COLO668 (cell line): ENCODE measurements around the gene PAPPA.
A peak's percentile ranks its signal among the peaks of the same experiment; 100 is the strongest.

Experiments
- DNase-seq: peaks from one replicate; lab custom pipeline; 2025; ENCODE audit not compliant: unreplicated experiment; lab: John Stamatoyannopoulos, UW

Gene PAPPA

GRCh38 chr9:116219686-116220085 lies 66.1 kb downstream of the PAPPA start:
- peak; percentile 9 for DNase-seq

GRCh38 chr9:116223926-116224325 lies 70.3 kb downstream of the PAPPA start:
- DNase-seq, result no peak

GRCh38 chr9:116230051-116230632 lies 76.6 kb downstream of the PAPPA start:
- DNase-seq, result no peak

- DNase-seq, result no peak
Observed at GRCh38 chr9:116232424-116233159, 79.0 kb downstream of the PAPPA start.

GRCh38 chr9:116233160-116233530 lies 79.6 kb downstream of the PAPPA start:
- no peak for DNase-seq

GRCh38 chr9:116234081-116234480 lies 80.5 kb downstream of the PAPPA start:
- DNase-seq, result no peak

- no peak for DNase-seq
Observed at GRCh38 chr9:116236979-116237378, 83.4 kb downstream of the PAPPA start.

- DNase-seq, result no peak
Observed at GRCh38 chr9:116237456-116237855, 83.9 kb downstream of the PAPPA start.

- DNase-seq, result no peak
Observed at GRCh38 chr9:116238225-116238624, 84.6 kb downstream of the PAPPA start.

GRCh38 chr9:116238776-116239340 lies 85.3 kb downstream of the PAPPA start:
- DNase-seq, result no peak

- DNase-seq, result no peak
Observed at GRCh38 chr9:116243708-116244107, 90.1 kb downstream of the PAPPA start.

- DNase-seq, result no peak
Observed at GRCh38 chr9:116247284-116247683, 93.7 kb downstream of the PAPPA start.

GRCh38 chr9:116247791-116248374 lies 94.3 kb downstream of the PAPPA start:
- no peak for DNase-seq

GRCh38 chr9:116250891-116251290 lies 97.3 kb downstream of the PAPPA start:
- DNase-seq, result no peak

GRCh38 chr9:116251366-116251765 lies 97.8 kb downstream of the PAPPA start:
- DNase-seq, result no peak

GRCh38 chr9:116260531-116260930 lies 106.9 kb downstream of the PAPPA start:
- no peak for DNase-seq

GRCh38 chr9:116262448-116262847 lies 108.9 kb downstream of the PAPPA start:
- no peak for DNase-seq

GRCh38 chr9:116264361-116264760 lies 110.8 kb downstream of the PAPPA start:
- DNase-seq, result no peak

GRCh38 chr9:116267021-116267420 lies 113.4 kb downstream of the PAPPA start:
- no peak for DNase-seq

GRCh38 chr9:116269250-116269649 lies 115.7 kb downstream of the PAPPA start:
- no peak for DNase-seq

- DNase-seq, result no peak
Observed at GRCh38 chr9:116270546-116270945, 117.0 kb downstream of the PAPPA start.

GRCh38 chr9:116271340-116271739 lies 117.7 kb downstream of the PAPPA start:
- DNase-seq, result no peak
